BLaER1 (cell line): Measurements from ENCODE around the gene NFIA.

ENCODE experiments used
- H3K27ac ChIP-seq: shearing (Covaris generic); formaldehyde crosslinking; 2 replicates; pipeline ENCODE4 v1.8.1; 2022
- H3K27me3 ChIP-seq: shearing (Covaris generic); formaldehyde crosslinking; 2 replicates; pipeline ENCODE4 v1.8.1; 2022
- H3K36me3 ChIP-seq: shearing (Covaris generic); formaldehyde crosslinking; 2 replicates; pipeline ENCODE4 v1.8.1; 2022
- H3K4me1 ChIP-seq: shearing (Covaris generic); formaldehyde crosslinking; 2 replicates; pipeline ENCODE4 v1.8.1; 2022
- H3K4me2 ChIP-seq: shearing (Covaris generic); formaldehyde crosslinking; 2 replicates; pipeline ENCODE4 v1.8.1; 2022
- H3K4me3 ChIP-seq: shearing (Covaris generic); formaldehyde crosslinking; 2 replicates; pipeline ENCODE4 v1.8.1; 2022
- H3K9ac ChIP-seq: shearing (Covaris generic); formaldehyde crosslinking; 2 replicates; pipeline ENCODE4 v1.8.1; 2022
- H3K9me3 ChIP-seq: shearing (Covaris generic); formaldehyde crosslinking; 2 replicates; pipeline ENCODE4 v1.8.1; 2022
- H4K20me1 ChIP-seq: shearing (Covaris generic); formaldehyde crosslinking; 2 replicates; pipeline ENCODE4 v1.8.1; 2022
- Cebpa-rat ChIP-seq: shearing (Covaris generic); IDR thresholded peaks from 2 replicates; pipeline ENCODE4 v1.8.1; 2022

NFIA gene

GRCh38 chr1:61265665-61266064 is 183.3 kb downstream of the NFIA start:
- Histone ChIP-seq H3K9ac (no peak overlapping the region), H3K36me3 (no peaks in the 10 kb centered on the region), H3K9me3 (no peaks in the 10 kb centered on the region), H3K4me3 (no peak overlapping the region), H3K4me2 (no peak overlapping the region), H3K27ac (no peak overlapping the region), H3K4me1 (no peaks in the 10 kb centered on the region), H4K20me1 (no peaks in the 10 kb centered on the region), H3K27me3 (no peaks in the 10 kb centered on the region)
- TF ChIP-seq Cebpa-rat: no peak

GRCh38 chr1:61266738-61267137 is 184.4 kb downstream of the NFIA start:
- H3K27ac ChIP-seq: no peak overlapping the region
- H3K4me2 ChIP-seq: no peak overlapping the region
- H4K20me1 ChIP-seq: no peaks in the 10 kb centered on the region
- H3K9ac ChIP-seq: no peak overlapping the region
- no peaks in the 10 kb centered on the region for H3K4me1 ChIP-seq
- no peak overlapping the region for H3K4me3 ChIP-seq
- H3K9me3 ChIP-seq: no peaks in the 10 kb centered on the region
- H3K36me3 ChIP-seq: no peaks in the 10 kb centered on the region
- TF ChIP-seq Cebpa-rat: no peak
- no peaks in the 10 kb centered on the region for H3K27me3 ChIP-seq

GRCh38 chr1:61268546-61269240 is 186.3 kb downstream of the NFIA start:
- TF ChIP-seq Cebpa-rat: no peak
- Histone ChIP-seq H3K4me2 (no peak overlapping the region), H3K27me3 (no peaks in the 10 kb centered on the region), H3K27ac (no peak overlapping the region), H3K4me1 (no peaks in the 10 kb centered on the region), H3K4me3 (no peak overlapping the region), H3K9me3 (no peaks in the 10 kb centered on the region), H3K9ac (no peak overlapping the region), H3K36me3 (no peaks in the 10 kb centered on the region), H4K20me1 (no peaks in the 10 kb centered on the region)

- no peak for TF ChIP-seq Cebpa-rat
- H3K4me3 ChIP-seq: no peak overlapping the region
- H3K36me3 ChIP-seq: no peaks in the 10 kb centered on the region
- no peaks in the 10 kb centered on the region for H3K4me1 ChIP-seq
- no peak overlapping the region for H3K4me2 ChIP-seq
- H3K9me3 ChIP-seq: no peaks in the 10 kb centered on the region
- no peak overlapping the region for H3K27ac ChIP-seq
- H3K27me3 ChIP-seq: no peaks in the 10 kb centered on the region
- H3K9ac ChIP-seq: no peak overlapping the region
- H4K20me1 ChIP-seq: no peaks in the 10 kb centered on the region
Observed at GRCh38 chr1:61269602-61270001, 187.2 kb downstream of the NFIA start.

GRCh38 chr1:61270107-61270506 is 187.7 kb downstream of the NFIA start:
- H3K27me3 ChIP-seq: no peaks in the 10 kb centered on the region
- no peaks in the 10 kb centered on the region for H3K36me3 ChIP-seq
- no peaks in the 10 kb centered on the region for H4K20me1 ChIP-seq
- no peak overlapping the region for H3K4me2 ChIP-seq
- H3K4me1 ChIP-seq: no peaks in the 10 kb centered on the region
- no peak overlapping the region for H3K27ac ChIP-seq
- no peak for TF ChIP-seq Cebpa-rat
- no peak overlapping the region for H3K9ac ChIP-seq
- no peak overlapping the region for H3K4me3 ChIP-seq
- no peaks in the 10 kb centered on the region for H3K9me3 ChIP-seq

- Histone ChIP-seq H3K4me2 (no peak overlapping the region), H3K27ac (no peak overlapping the region), H3K9ac (no peak overlapping the region), H3K36me3 (no peaks in the 10 kb centered on the region), H3K4me3 (no peak overlapping the region), H3K27me3 (no peaks in the 10 kb centered on the region), H3K4me1 (no peaks in the 10 kb centered on the region), H4K20me1 (no peaks in the 10 kb centered on the region), H3K9me3 (no peaks in the 10 kb centered on the region)
- TF ChIP-seq Cebpa-rat: no peak
Observed at GRCh38 chr1:61270761-61271411, 188.5 kb downstream of the NFIA start.

GRCh38 chr1:61271412-61271789 is 189.0 kb downstream of the NFIA start:
- no peak for TF ChIP-seq Cebpa-rat

GRCh38 chr1:61273167-61273705 is 190.9 kb downstream of the NFIA start:
- Histone ChIP-seq H3K4me2 (no peak overlapping the region), H3K36me3 (no peaks in the 10 kb centered on the region), H3K4me3 (no peak overlapping the region), H3K9ac (no peak overlapping the region), H3K27me3 (no peaks in the 10 kb centered on the region), H3K9me3 (no peaks in the 10 kb centered on the region), H4K20me1 (no peaks in the 10 kb centered on the region), H3K27ac (no peak overlapping the region), H3K4me1 (no peaks in the 10 kb centered on the region)
- TF ChIP-seq Cebpa-rat: no peak

More at GRCh38 chr1:61271412-61271789, 189.0 kb downstream of the NFIA start:
- Histone ChIP-seq H3K4me3 (no peak overlapping the region), H3K9ac (no peak overlapping the region), H3K9me3 (no peaks in the 10 kb centered on the region), H4K20me1 (no peaks in the 10 kb centered on the region), H3K4me2 (no peak overlapping the region), H3K27ac (no peak overlapping the region), H3K4me1 (no peaks in the 10 kb centered on the region), H3K36me3 (no peaks in the 10 kb centered on the region), H3K27me3 (no peaks in the 10 kb centered on the region)

- Histone ChIP-seq H3K4me3 (no peak overlapping the region), H3K9me3 (no peaks in the 10 kb centered on the region), H3K36me3 (no peaks in the 10 kb centered on the region), H4K20me1 (no peaks in the 10 kb centered on the region), H3K4me2 (no peak overlapping the region), H3K27me3 (no peaks in the 10 kb centered on the region), H3K27ac (no peak overlapping the region), H3K9ac (no peak overlapping the region), H3K4me1 (peaks cover under 1% of the 10 kb centered on the region; the same call in 1 of the 2 replicates)
- no peak for TF ChIP-seq Cebpa-rat
Observed at GRCh38 chr1:61273861-61274260, 191.5 kb downstream of the NFIA start.

- Histone ChIP-seq H3K27ac (no peak overlapping the region), H3K27me3 (no peaks in the 10 kb centered on the region), H3K36me3 (no peaks in the 10 kb centered on the region), H3K4me2 (no peak overlapping the region), H3K4me3 (no peak overlapping the region), H3K9ac (no peak overlapping the region), H3K4me1 (peaks cover 9% of the 10 kb centered on the region; the same call in 1 of the 2 replicates), H3K9me3 (no peaks in the 10 kb centered on the region), H4K20me1 (no peaks in the 10 kb centered on the region)
- no peak for TF ChIP-seq Cebpa-rat
Observed at GRCh38 chr1:61274939-61275338, 192.6 kb downstream of the NFIA start.
